PC-3 (cell line): ENCODE data around the gene ASTN2.
"Not testable (repeated sequence)": the region's sequence is repeated elsewhere in the genome, so short reads cannot be mapped to it uniquely, and the experiment has no call there.

Source experiments
- EZH2 ChIP-seq: fragments of 300-600 bp; sonication (generic); IDR thresholded peaks from one replicate; pipeline ENCODE4 v1.6.1; 2017; ENCODE audit warnings: antibody characterized with exemption, mild to moderate bottlenecking, low read length; ENCODE audit not compliant: unreplicated experiment
- EZH2phosphoT487 ChIP-seq: fragments of 300-600 bp; sonication (generic); IDR thresholded peaks from 2 replicates; pipeline ENCODE4 v1.6.1; 2018; ENCODE audit warnings: mild to moderate bottlenecking, antibody characterized with exemption, low read length, borderline replicate concordance
- TF ChIP-seq, protein P1 (sequence below): fragments of 300-600 bp; sonication (generic); conservative IDR thresholded peaks from 2 replicates; pipeline ENCODE4 v1.5.1; 2017; ENCODE audit warnings: antibody characterized with exemption, low read depth, mild to moderate bottlenecking, low read length

DNA sequence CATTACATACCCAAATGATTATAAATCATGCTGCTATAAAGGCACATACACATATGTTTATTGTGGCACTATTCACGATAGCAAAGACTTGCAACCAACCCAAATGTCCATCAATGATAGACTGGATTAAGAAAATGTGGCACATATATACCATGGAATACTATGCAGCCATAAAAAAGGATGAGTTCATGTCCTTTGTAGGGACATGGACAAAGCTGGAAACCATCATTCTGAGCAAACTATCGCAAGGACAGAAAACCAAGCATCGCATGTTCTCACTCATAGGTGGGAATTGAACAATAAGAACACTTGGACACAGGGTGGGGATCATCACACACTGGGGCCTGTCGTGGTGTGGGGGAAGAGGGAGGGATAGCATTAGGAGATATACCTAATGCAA, 960.3 kb downstream of the ASTN2 start:
- TF ChIP-seq EZH2, EZH2phosphoT487: not testable (repeated sequence)
- TF ChIP-seq, protein P1, sequence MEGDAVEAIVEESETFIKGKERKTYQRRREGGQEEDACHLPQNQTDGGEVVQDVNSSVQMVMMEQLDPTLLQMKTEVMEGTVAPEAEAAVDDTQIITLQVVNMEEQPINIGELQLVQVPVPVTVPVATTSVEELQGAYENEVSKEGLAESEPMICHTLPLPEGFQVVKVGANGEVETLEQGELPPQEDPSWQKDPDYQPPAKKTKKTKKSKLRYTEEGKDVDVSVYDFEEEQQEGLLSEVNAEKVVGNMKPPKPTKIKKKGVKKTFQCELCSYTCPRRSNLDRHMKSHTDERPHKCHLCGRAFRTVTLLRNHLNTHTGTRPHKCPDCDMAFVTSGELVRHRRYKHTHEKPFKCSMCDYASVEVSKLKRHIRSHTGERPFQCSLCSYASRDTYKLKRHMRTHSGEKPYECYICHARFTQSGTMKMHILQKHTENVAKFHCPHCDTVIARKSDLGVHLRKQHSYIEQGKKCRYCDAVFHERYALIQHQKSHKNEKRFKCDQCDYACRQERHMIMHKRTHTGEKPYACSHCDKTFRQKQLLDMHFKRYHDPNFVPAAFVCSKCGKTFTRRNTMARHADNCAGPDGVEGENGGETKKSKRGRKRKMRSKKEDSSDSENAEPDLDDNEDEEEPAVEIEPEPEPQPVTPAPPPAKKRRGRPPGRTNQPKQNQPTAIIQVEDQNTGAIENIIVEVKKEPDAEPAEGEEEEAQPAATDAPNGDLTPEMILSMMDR: not testable (repeated sequence)
